Endothelial cell of umbilical vein (primary cell): ENCODE results near the gene TOP3A. TPM values are rescaled to one million over a fixed set of nuclear protein-coding genes. Genes with fewer than 3 reads are reported as not detected.

Source experiments
- BruUV-seq: library from RNA; stranded (reverse); fragments of 400-500 nt; replicated peaks from 2 replicates; lab custom pipeline; 2021; lab: Mats Ljungman, UMichigan
- CTCF ChIA-PET: fragments of 300-600, 350-600 bp; sonication (Branson Sonifier 250); formaldehyde crosslinking; loops from one replicate; lab custom pipeline; 2021; ENCODE audit warnings: antibody characterized with exemption, inconsistent platforms; lab: Charles Lee
- POLR2A ChIA-PET: fragments of 300-600, 350-600 bp; sonication (Branson Sonifier 250); formaldehyde crosslinking; loops from one replicate; lab custom pipeline; 2021; ENCODE audit warnings: antibody characterized with exemption, inconsistent platforms; lab: Charles Lee
- DNase-seq: peaks from one replicate; pipeline ENCODE4 v3.0.0-alpha.2; 2011; ENCODE audit warnings: low read depth, low spot score
- FAIRE-seq: peaks from 2 replicates; lab custom pipeline; 2011; peaks lifted over from hg19 to GRCh38; lab: Jason Lieb, UNC
- H2AFZ ChIP-seq: 2 replicates; pipeline ENCODE4 v1.6.0; 2012; ENCODE audit warnings: low read depth, low read length, control low read depth, inconsistent platforms
- H3K27ac ChIP-seq: 2 replicates; pipeline ENCODE4 v1.5.1; 2011; ENCODE audit warnings: low read depth, mild to moderate bottlenecking, control low read depth, low read length, moderate library complexity; ENCODE audit not compliant: insufficient read depth
- H3K27me3 ChIP-seq, 2 experiments: 2 replicates each; pipeline versions ENCODE4 v1.6.0 to v1.6.1; 2011; ENCODE audit warnings: low read length in 2 of 2, mixed read lengths in 1 of 2; ENCODE audit not compliant: control insufficient read depth in 2 of 2, insufficient read depth in 2 of 2
- H3K36me3 ChIP-seq, 2 experiments: 2 replicates in 1 of 2; 3 replicates in 1 of 2; pipeline ENCODE4 v1.5.1; 2011; ENCODE audit warnings: low read length in 2 of 2, mild to moderate bottlenecking in 1 of 2, moderate library complexity in 1 of 2; ENCODE audit not compliant: control insufficient read depth in 2 of 2, insufficient read depth in 2 of 2; ENCODE audit errors: extremely low read depth in 1 of 2
- H3K4me1 ChIP-seq: 3 replicates; pipeline ENCODE4 v1.5.1; 2011; ENCODE audit warnings: mild to moderate bottlenecking, low read length; ENCODE audit not compliant: control insufficient read depth, insufficient read depth; ENCODE audit errors: extremely low read depth
- H3K4me2 ChIP-seq: 2 replicates; pipeline ENCODE4 v1.6.1; 2011; ENCODE audit warnings: low read length, control low read depth, mixed read lengths; ENCODE audit not compliant: insufficient read depth
- H3K4me3 ChIP-seq, 3 experiments: fragments of 200-600 bp in 1 of 3; sonication (generic), shearing (Covaris generic) in 1 of 3; replicated peaks in 1 of 3; 2 replicates each; pipeline ENCODE4 v1.5.1; 2011 to 2016; ENCODE audit warnings: control low read depth in 3 of 3, low read length in 3 of 3, mild to moderate bottlenecking in 2 of 3, inconsistent platforms in 1 of 3, low read depth in 1 of 3, moderate library complexity in 1 of 3; ENCODE audit not compliant: insufficient read depth in 1 of 3
- H3K79me2 ChIP-seq: 2 replicates; pipeline ENCODE4 v1.6.0; 2012; ENCODE audit warnings: low read length, inconsistent platforms; ENCODE audit not compliant: control insufficient read depth, insufficient read depth
- H3K9ac ChIP-seq: replicated peaks from 2 replicates; pipeline ENCODE3; 2011; ENCODE audit warnings: low read length, control low read depth; ENCODE audit not compliant: insufficient read depth; ENCODE audit errors: extremely low read depth
- H3K9me1 ChIP-seq: replicated peaks from 3 replicates; pipeline ENCODE4 v1.6.0; 2011; ENCODE audit warnings: mild to moderate bottlenecking, low read length; ENCODE audit not compliant: control insufficient read depth, insufficient read depth; ENCODE audit errors: extremely low read depth
- H3K9me3 ChIP-seq: replicated peaks from 2 replicates; pipeline ENCODE4 v1.5.1; 2012; ENCODE audit warnings: low read length, inconsistent platforms; ENCODE audit not compliant: control insufficient read depth, insufficient read depth
- H4K20me1 ChIP-seq: replicated peaks from 2 replicates; pipeline ENCODE3; 2011; ENCODE audit warnings: mild to moderate bottlenecking, low read length; ENCODE audit not compliant: control insufficient read depth, insufficient read depth; ENCODE audit errors: extremely low read depth
- FOS ChIP-seq: IDR thresholded peaks from 2 replicates; pipeline ENCODE4 v1.6.1; 2011; ENCODE audit warnings: mild to moderate bottlenecking, low read length, moderate library complexity, borderline replicate concordance; ENCODE audit not compliant: insufficient read depth
- POLR2A ChIP-seq: IDR thresholded peaks from 2 replicates; pipeline ENCODE4 v1.6.1; 2012; ENCODE audit warnings: low read depth, mild to moderate bottlenecking, control low read depth, low read length
- POLR2AphosphoS5 ChIP-seq: IDR thresholded peaks from 2 replicates; pipeline ENCODE4 v1.6.1; 2012; ENCODE audit warnings: low read depth, mild to moderate bottlenecking, control low read depth, low read length, moderate library complexity; ENCODE audit not compliant: insufficient read depth
- dilution Hi-C: fragments of 300-500 bp; cut with MboI; formaldehyde crosslinking; loops from one replicate; pipeline ENCODE4 v1.15.0; 2019; ENCODE audit warnings: low sequenced_read_pairs; ENCODE audit not compliant: extremely low pct_ligation_motif_present
- intact Hi-C: fragments of 100-400 bp; cut with micrococcal nuclease; formaldehyde crosslinking; loops from one replicate; pipeline ENCODE4 v1.10.0; 2022
- polyA plus RNA-seq, 4 experiments: library from polyadenylated mRNA; depleted of rRNA in 3 of 4; stranded (reverse) in 3 of 4; unstranded in 1 of 4; fragments of >200 nt; gene quantifications; 2 replicates each; pipeline versions ENCODE4 v1.2.1 to v1.2.3, GENCODE V29; 2011 to 2012; ENCODE audit warnings: missing spikeins in 1 of 4
- total RNA-seq: library from RNA; stranded (reverse); gene quantifications from 2 replicates; pipeline ENCODE4 v1.2.3, GENCODE V29; 2021

Gene TOP3A
- total and polyA plus RNA-seq, 2 donors (not counting 3 experiments of a cell fraction or from before 2014, with no cell fraction given) = 20.4 to 53.1 TPM

- CTCF ChIA-PET = interaction anchor here (1.5 kb wide), 1 partner anchor 20 kb away, joined by 4 read pairs; no protein-coding TSS in a partner anchor
- intact Hi-C loops = no loop called here
- DNase-seq (no peak), FAIRE-seq (peak; percentile 8)
- no peak for TF ChIP-seq FOS
- no peaks in the 10 kb centered on the region for H4K20me1 ChIP-seq
- H3K9me3 ChIP-seq = no peaks in the 10 kb centered on the region
- H3K9ac ChIP-seq = no peak overlapping the region
- BruUV-seq = no TSS peak
- H3K9me1 ChIP-seq = no peaks in the 10 kb centered on the region
- peaks cover 2 to 22% of the 10 kb centered on the region in 2 experiments for H3K36me3 ChIP-seq
- dilution Hi-C loops = no loop called here
- no peaks in the 10 kb centered on the region for H3K27me3 ChIP-seq
- POLR2A ChIA-PET = no interaction called here
- H3K27ac ChIP-seq = no peak overlapping the region
- H3K4me2 ChIP-seq = no peak overlapping the region
- no peak overlapping the region for H3K4me3 ChIP-seq
- no peak overlapping the region for H2AFZ ChIP-seq
- no peaks in the 10 kb centered on the region for H3K4me1 ChIP-seq
- no peaks in the 10 kb centered on the region for H3K79me2 ChIP-seq
These were observed 46.7 kb downstream of the TOP3A start for GRCh38 chr17:18267927-18268711.

- H2AFZ ChIP-seq = no peak overlapping the region
- no TSS peak for BruUV-seq
- no peaks in the 10 kb centered on the region for H3K4me1 ChIP-seq
- no peaks in the 10 kb centered on the region for H4K20me1 ChIP-seq
- DNase-seq = no peak
- intact Hi-C loops = no loop called here
- CTCF ChIA-PET = interaction anchor here (1.5 kb wide), 1 partner anchor 19 kb away, joined by 4 read pairs; no protein-coding TSS in a partner anchor
- peaks cover 2 to 22% of the 10 kb centered on the region in 2 experiments for H3K36me3 ChIP-seq
- no peak overlapping the region for H3K4me2 ChIP-seq
- peak; percentile 31 for TF ChIP-seq POLR2AphosphoS5
- no peak for TF ChIP-seq POLR2A
- FAIRE-seq = no peak
- H3K9me3 ChIP-seq = no peaks in the 10 kb centered on the region
- POLR2A ChIA-PET = no interaction called here
- no peaks in the 10 kb centered on the region for H3K9me1 ChIP-seq
- dilution Hi-C loops = no loop called here
- no peak overlapping the region for H3K27ac ChIP-seq
- no peak overlapping the region for H3K9ac ChIP-seq
- no peaks in the 10 kb centered on the region for H3K27me3 ChIP-seq
- no peak overlapping the region for H3K4me3 ChIP-seq
- no peaks in the 10 kb centered on the region for H3K79me2 ChIP-seq
These were observed 47.4 kb downstream of the TOP3A start for GRCh38 chr17:18267366-18267765.
